HCT116 (cell line): ENCODE measurements around the gene BRAT1. TPM values are rescaled to one million over a fixed set of nuclear protein-coding genes. Genes with fewer than 3 reads are reported as not detected.

Experiments
- ATAC-seq: fragments of 200-7000 bp; cut with Tn5 transposase; 2 replicates; pipeline ENCODE4 v1.9.1; 2020; ENCODE audit warnings: mild to moderate bottlenecking, moderate library complexity
- BruUV-seq: library from RNA; stranded (reverse); fragments of 400-500 nt; replicated peaks from 2 replicates; lab custom pipeline; 2021; lab: Mats Ljungman, UMichigan
- CTCF ChIA-PET: fragments of 300-600 bp; sonication (Branson Sonifier 250); formaldehyde crosslinking; loops from one replicate; lab custom pipeline; 2021; ENCODE audit warnings: antibody characterized with exemption; lab: Charles Lee
- POLR2A ChIA-PET: fragments of 300-600, 350-600 bp; sonication (Branson Sonifier 250); formaldehyde crosslinking; loops from one replicate; lab custom pipeline; 2021; ENCODE audit warnings: antibody characterized with exemption; lab: Charles Lee
- RAD21 ChIA-PET, 2 experiments: fragments of 300-600 bp; sonication (Branson Sonifier 250); formaldehyde crosslinking; loops; one replicate each; lab custom pipeline; 2023; ENCODE audit warnings: low total read pairs in 2 of 2; ENCODE audit not compliant: uncharacterized antibody in 2 of 2, unreplicated experiment in 2 of 2, low non-redundant PET in 1 of 2; lab: Charles Lee
- DNase-seq: peaks from one replicate; pipeline ENCODE4 v3.0.0-alpha.2; 2010; ENCODE audit warnings: low read depth, low spot score
- H2AFZ ChIP-seq: fragments of 200-600 bp; shearing (Covaris generic), sonication (generic); 2 replicates; pipeline ENCODE4 v1.6.1; 2017; ENCODE audit warnings: low read depth, mixed run types, mixed read lengths, antibody characterized with exemption, low read length; ENCODE audit not compliant: poor library complexity, severe bottlenecking
- H3K27ac ChIP-seq: 2 replicates; pipeline ENCODE4 v1.5.1; 2012; ENCODE audit warnings: low read depth, low read length
- H3K27me3 ChIP-seq: fragments of 200-600 bp; sonication (generic); 2 replicates; pipeline ENCODE4 v1.6.1; 2016; ENCODE audit warnings: mixed run types, low read length, mixed read lengths; ENCODE audit not compliant: insufficient read depth
- H3K36me3 ChIP-seq, 2 experiments: fragments of 200-500 bp in 1 of 2; fragments of 200-600 bp in 1 of 2; sonication (Bioruptor generic) in 1 of 2; sonication (generic) in 1 of 2; 2 replicates each; pipeline versions ENCODE4 v1.5.1 to v1.6.1; 2014 to 2016; ENCODE audit warnings: low read length in 2 of 2, inconsistent platforms in 1 of 2, mixed read lengths in 1 of 2, mixed run types in 1 of 2; ENCODE audit not compliant: insufficient read depth in 2 of 2, control insufficient read depth in 1 of 2
- H3K4me1 ChIP-seq, 2 experiments: fragments of 200-600 bp in 1 of 2; sonication (generic) in 1 of 2; 2 replicates each; pipeline versions ENCODE4 v1.5.1 to v1.6.1; 2012 to 2017; ENCODE audit warnings: low read length in 2 of 2, inconsistent platforms in 1 of 2, mild to moderate bottlenecking in 1 of 2, mixed read lengths in 1 of 2, mixed run types in 1 of 2, moderate library complexity in 1 of 2; ENCODE audit not compliant: insufficient read depth in 2 of 2, control insufficient read depth in 1 of 2
- H3K4me2 ChIP-seq: fragments of 200-600 bp; sonication (generic); 2 replicates; pipeline ENCODE4 v1.6.1; 2017; ENCODE audit warnings: mixed run types, low read length, mixed read lengths
- H3K4me3 ChIP-seq, 2 experiments: fragments of 200-600 bp in 1 of 2; sonication (generic) in 1 of 2; replicated peaks in 1 of 2; 2 replicates each; pipeline ENCODE4 v1.5.1; 2011 to 2016; ENCODE audit warnings: low read length in 2 of 2, control low read depth in 1 of 2, low read depth in 1 of 2, mild to moderate bottlenecking in 1 of 2, mixed read lengths in 1 of 2, mixed run types in 1 of 2
- H3K79me2 ChIP-seq: fragments of 200-600 bp; sonication (generic); 2 replicates; pipeline ENCODE4 v1.6.1; 2017; ENCODE audit warnings: mild to moderate bottlenecking, mixed run types, low read length, moderate library complexity, mixed read lengths; ENCODE audit not compliant: insufficient read depth
- H3K9ac ChIP-seq: fragments of 200-600 bp; sonication (generic); 2 replicates; pipeline ENCODE4 v1.6.1; 2016; ENCODE audit warnings: low read length, mixed read lengths
- H3K9me2 ChIP-seq: fragments of 200-600 bp; sonication (generic), shearing (Covaris generic); 2 replicates; pipeline ENCODE4 v1.6.1; 2017; ENCODE audit warnings: mixed run types, mild to moderate bottlenecking, moderate library complexity; ENCODE audit not compliant: insufficient read depth
- H3K9me3 ChIP-seq, 2 experiments: fragments of 200-500 bp in 1 of 2; fragments of 200-600 bp in 1 of 2; sonication (Bioruptor generic) in 1 of 2; sonication (generic) in 1 of 2; 2 replicates each; pipeline ENCODE4 v1.6.1; 2014 to 2017; ENCODE audit warnings: low read length in 2 of 2, mixed read lengths in 2 of 2, inconsistent platforms in 1 of 2, low read depth in 1 of 2, mild to moderate bottlenecking in 1 of 2, mixed run types in 1 of 2, moderate library complexity in 1 of 2; ENCODE audit not compliant: control insufficient read depth in 1 of 2, insufficient read depth in 1 of 2
- H4K20me1 ChIP-seq: fragments of 200-600 bp; sonication (generic), shearing (Covaris generic); 2 replicates; pipeline ENCODE4 v1.6.1; 2017; ENCODE audit warnings: mixed run types, mild to moderate bottlenecking, moderate library complexity; ENCODE audit not compliant: insufficient read depth
- EZH2phosphoT487 ChIP-seq: fragments of 200-600 bp; IDR thresholded peaks from 2 replicates; pipeline ENCODE4 v1.6.1; 2018; ENCODE audit warnings: antibody characterized with exemption, borderline replicate concordance
- FOSL1 ChIP-seq: IDR thresholded peaks from 2 replicates; pipeline ENCODE4 v1.6.1; 2012; ENCODE audit warnings: low read depth
- RAD21 ChIP-seq: IDR thresholded peaks from 2 replicates; pipeline ENCODE4 v1.6.1; 2012; ENCODE audit warnings: low read depth, mild to moderate bottlenecking
- REST ChIP-seq: IDR thresholded peaks from 2 replicates; pipeline ENCODE4 v1.6.1; 2012; ENCODE audit warnings: low read depth
- SP1 ChIP-seq: IDR thresholded peaks from 2 replicates; pipeline ENCODE4 v1.6.1; 2012; ENCODE audit warnings: low read depth
- ZBTB33 ChIP-seq: IDR thresholded peaks from 2 replicates; pipeline ENCODE4 v1.6.1; 2011; ENCODE audit warnings: mild to moderate bottlenecking, low read length, moderate library complexity; ENCODE audit not compliant: insufficient replicate concordance; ENCODE audit errors: extremely low read depth
- ZNF274 ChIP-seq: fragments of 200-500 bp; sonication (Bioruptor generic); IDR thresholded peaks from 2 replicates; pipeline ENCODE4 v1.6.1; 2014; ENCODE audit warnings: mild to moderate bottlenecking, low read depth, low read length, inconsistent platforms
- intact Hi-C: fragments of 100-400 bp; cut with micrococcal nuclease; formaldehyde crosslinking; loops from 2 replicates; pipeline ENCODE4 v1.10.0; 2022
- total RNA-seq: library from RNA; stranded (reverse); gene quantifications from one replicate; pipeline ENCODE4 v1.2.1, GENCODE V29; 2021; ENCODE audit not compliant: unreplicated experiment

BRAT1 gene
- total RNA-seq, 1 experiment from 2014 or later = 47.6 TPM

DNA sequence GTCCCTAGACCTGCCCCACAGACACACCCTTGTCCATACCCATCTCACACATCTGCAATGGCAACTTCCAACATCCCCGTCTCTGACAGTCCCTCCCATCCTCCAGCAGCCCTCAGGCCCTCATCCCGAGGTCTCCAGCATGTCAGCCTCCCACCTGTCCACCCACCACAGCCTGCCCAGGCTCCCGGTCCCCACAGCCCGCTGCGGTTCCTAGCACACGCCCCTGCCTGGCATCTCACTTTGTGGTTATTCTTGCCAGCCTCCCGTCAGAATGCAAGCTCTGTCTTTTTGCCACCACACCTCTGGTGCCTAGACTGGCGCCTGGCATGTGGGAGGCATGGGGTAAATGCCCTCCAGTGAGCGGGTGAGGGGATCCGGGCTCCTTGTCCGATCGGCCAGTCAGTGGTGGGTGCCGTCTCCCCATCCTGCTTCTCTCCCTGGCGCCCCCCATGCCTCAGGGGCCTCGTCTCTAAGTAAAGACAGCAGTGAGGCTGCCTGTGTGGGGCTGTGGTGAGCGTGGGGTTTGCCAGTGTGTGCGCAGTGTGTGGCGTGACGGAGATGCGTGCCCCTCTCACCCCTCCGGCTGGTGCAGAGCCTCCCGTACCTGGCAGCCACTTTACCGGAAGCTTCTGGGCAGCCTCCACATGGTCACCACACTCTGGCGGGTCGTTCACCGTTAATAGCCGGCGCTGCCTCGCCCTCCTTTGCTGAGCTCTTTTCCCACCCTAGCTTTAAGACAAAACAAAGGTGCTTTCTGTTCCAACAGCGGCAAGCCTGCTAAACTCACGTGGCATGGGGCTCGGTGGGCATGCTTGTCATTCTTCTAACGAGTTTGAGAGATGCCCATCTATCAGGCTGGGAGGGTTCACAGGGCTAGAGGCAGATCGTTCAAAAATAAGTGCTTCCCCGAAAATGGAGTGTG lies 48.0 kb upstream of the BRAT1 start:
- Histone ChIP-seq H3K27me3 (no peaks in the 10 kb centered on the region), H3K9me3 (no peaks in the 10 kb centered on the region), H2AFZ (no peak overlapping the region), H4K20me1 (no peaks in the 10 kb centered on the region), H3K9ac (no peak overlapping the region), H3K9me2 (no peaks in the 10 kb centered on the region), H3K4me1 (no peaks in the 10 kb centered on the region), H3K4me3 (no peak overlapping the region), H3K27ac (no peak overlapping the region), H3K79me2 (no peaks in the 10 kb centered on the region)
- ChIA-PET POLR2A (no interaction called here), CTCF (no interaction called here), RAD21 (no interaction called here)
- no peak for ATAC-seq
- no TSS peak for BruUV-seq
- TF ChIP-seq EZH2phosphoT487 (no peak), REST (no peak), SP1 (no peak), ZBTB33 (no peak), RAD21 (no peak), ZNF274 (no peak), FOSL1 (no peak)
- TF ChIP-seq, all 23 proteins: peak for 0
- H3K4me2 ChIP-seq = no peak overlapping the region
- H3K36me3 ChIP-seq = peaks cover 3 to 8% of the 10 kb centered on the region in 2 experiments; a peak in 2 of 4 replicates
- intact Hi-C loops = no loop called here
- DNase-seq = no peak
